Gastroesophageal sphincter (tissue), 4 donors: ENCODE measurements around the gene ITGB5. TPM values are rescaled to one million over a fixed set of nuclear protein-coding genes. Genes with fewer than 3 reads are reported as not detected.

Experiments
- ATAC-seq: fragments of 150-250 bp; one replicate; pipeline ENCODE4 v1.9.1; 2016; ENCODE audit warnings: mild to moderate bottlenecking, moderate library complexity
- H3K27ac ChIP-seq, 4 donors: fragments of 200-600 bp; sonication (generic) in 3 of 4; 1 replicate in 3 of 4; 2 replicates in 1 of 4; pipeline ENCODE4 v1.5.1; 2016 to 2019
- H3K27me3 ChIP-seq: fragments of 200-600 bp; sonication (generic); one replicate; pipeline ENCODE4 v1.5.1; 2019
- H3K36me3 ChIP-seq, 2 donors: fragments of 200-600 bp; sonication (generic); one replicate each; pipeline ENCODE4 v1.5.1; 2019; ENCODE audit warnings: control low read depth in 1 of 2
- H3K4me1 ChIP-seq, 3 donors: fragments of 200-600 bp; sonication (generic); 1 replicate in 2 of 3; 2 replicates in 1 of 3; pipeline ENCODE4 v1.5.1; 2016 to 2019; ENCODE audit warnings: control low read depth in 2 of 3
- H3K4me3 ChIP-seq, 2 donors: fragments of 200-600 bp; sonication (generic); one replicate each; pipeline ENCODE4 v1.5.1; 2019; ENCODE audit warnings: mild to moderate bottlenecking in 1 of 2, moderate library complexity in 1 of 2
- H3K9me3 ChIP-seq, 3 donors: fragments of 200-600 bp; sonication (generic); one replicate each; pipeline ENCODE4 v1.5.1; 2017 to 2019; ENCODE audit warnings: control low read depth in 2 of 3
- EP300 ChIP-seq: sonication (generic); formaldehyde crosslinking; IDR thresholded peaks from one replicate; pipeline ENCODE4 v1.6.1; 2017; ENCODE audit warnings: antibody characterized with exemption, mild to moderate bottlenecking
- POLR2A ChIP-seq, 2 donors: fragments of 450-650 bp; IDR thresholded peaks; one replicate each; pipeline ENCODE4 v1.6.1; 2017; ENCODE audit warnings: antibody characterized with exemption in 2 of 2, mild to moderate bottlenecking in 2 of 2, moderate library complexity in 1 of 2
- POLR2AphosphoS5 ChIP-seq: sonication (generic); formaldehyde crosslinking; IDR thresholded peaks from one replicate; pipeline ENCODE4 v1.6.1; 2017; ENCODE audit warnings: antibody characterized with exemption
- WGBS, 2 donors: methylation state at CpG; one replicate each; pipeline ENCODE4 v1.1.5; 2018; ENCODE audit warnings: low coverage in 1 of 2; 5-methylcytosine and 5-hydroxymethylcytosine counted together
- total RNA-seq, 4 donors: library from RNA; depleted of rRNA; stranded (reverse); fragments of >200 nt; gene quantifications; one replicate each; pipeline ENCODE4 v1.1.0, GENCODE V29; 2016
- TF ChIP-seq, protein P1 (sequence below), 4 experiments: fragments of 200-600 bp in 2 of 4; fragments of 450-650 bp in 2 of 4; sonication (generic) in 1 of 4; IDR thresholded peaks; one replicate each; pipeline ENCODE4 v1.5.1; 2017 to 2019; ENCODE audit warnings: antibody characterized with exemption in 4 of 4, mild to moderate bottlenecking in 2 of 4, moderate library complexity in 2 of 4

The ITGB5 gene
- total RNA-seq, 4 donors from 2014 or later, result 125 to 312 (median 151) TPM

DNA sequence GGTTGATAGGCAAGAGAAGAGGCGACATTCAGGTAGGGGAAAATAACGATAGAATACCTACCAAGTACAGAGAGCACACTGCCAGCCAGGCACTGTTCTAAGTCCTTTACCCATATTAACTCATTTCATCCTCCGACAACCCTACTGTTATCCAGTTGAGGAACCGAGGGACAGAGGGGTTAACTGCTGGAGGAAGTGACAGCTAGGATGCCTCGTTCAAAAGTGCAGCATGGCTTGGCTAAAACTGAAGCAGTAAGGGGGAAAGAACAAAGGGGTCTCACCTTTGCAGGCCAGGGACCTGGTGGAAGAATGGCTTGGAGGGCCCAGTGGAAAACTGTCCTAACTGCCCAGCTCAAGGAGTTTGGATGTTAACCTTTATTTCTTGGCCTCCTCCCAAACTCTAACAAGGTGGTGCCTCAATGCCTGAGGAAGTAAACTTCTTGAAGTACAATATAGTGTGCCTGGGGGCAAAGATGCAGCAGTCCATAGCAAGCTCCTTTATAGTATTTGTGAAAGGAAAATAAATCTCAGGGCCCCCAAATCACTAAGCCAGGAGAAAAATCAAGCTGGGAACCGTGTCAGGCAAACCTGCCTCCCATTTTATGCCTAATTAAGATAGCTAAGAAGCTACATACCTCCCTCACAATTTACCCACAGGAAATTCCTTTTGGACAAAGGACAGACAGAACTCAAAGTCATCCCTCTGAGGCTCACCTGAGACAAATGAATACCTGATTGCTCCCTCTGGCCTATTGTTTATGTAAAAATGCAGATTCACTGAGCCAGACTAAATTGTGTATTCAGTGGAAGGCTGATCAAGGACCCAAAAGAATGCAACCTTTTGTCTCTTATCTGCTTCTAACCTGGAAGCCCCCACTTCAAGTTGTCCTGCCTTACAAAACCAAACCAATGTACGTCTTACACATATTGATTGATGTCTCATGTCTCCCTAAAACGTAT, 1.6 kb upstream of the ITGB5 start:
- Histone ChIP-seq H3K27me3 (no peaks in the 10 kb centered on the region), H3K36me3 (peaks cover 0 to 5% of the 10 kb centered on the region in 2 donors), H3K4me1 (peaks cover 0 to 53% (median 8%) of the 10 kb centered on the region in 3 donors), H3K9me3 (no peaks in the 10 kb centered on the region), H3K27ac (peak overlapping the region in 3 of 4 donors; percentile 7 to 98 (median 89)), H3K4me3 (no peak overlapping the region)
- no peak for ATAC-seq
- TF ChIP-seq POLR2AphosphoS5 (no peak), POLR2A (IDR thresholded peaks at IDR 0.05) (no peak), EP300 (no peak)
- TF ChIP-seq, protein P1, sequence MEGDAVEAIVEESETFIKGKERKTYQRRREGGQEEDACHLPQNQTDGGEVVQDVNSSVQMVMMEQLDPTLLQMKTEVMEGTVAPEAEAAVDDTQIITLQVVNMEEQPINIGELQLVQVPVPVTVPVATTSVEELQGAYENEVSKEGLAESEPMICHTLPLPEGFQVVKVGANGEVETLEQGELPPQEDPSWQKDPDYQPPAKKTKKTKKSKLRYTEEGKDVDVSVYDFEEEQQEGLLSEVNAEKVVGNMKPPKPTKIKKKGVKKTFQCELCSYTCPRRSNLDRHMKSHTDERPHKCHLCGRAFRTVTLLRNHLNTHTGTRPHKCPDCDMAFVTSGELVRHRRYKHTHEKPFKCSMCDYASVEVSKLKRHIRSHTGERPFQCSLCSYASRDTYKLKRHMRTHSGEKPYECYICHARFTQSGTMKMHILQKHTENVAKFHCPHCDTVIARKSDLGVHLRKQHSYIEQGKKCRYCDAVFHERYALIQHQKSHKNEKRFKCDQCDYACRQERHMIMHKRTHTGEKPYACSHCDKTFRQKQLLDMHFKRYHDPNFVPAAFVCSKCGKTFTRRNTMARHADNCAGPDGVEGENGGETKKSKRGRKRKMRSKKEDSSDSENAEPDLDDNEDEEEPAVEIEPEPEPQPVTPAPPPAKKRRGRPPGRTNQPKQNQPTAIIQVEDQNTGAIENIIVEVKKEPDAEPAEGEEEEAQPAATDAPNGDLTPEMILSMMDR (IDR thresholded peaks at IDR 0.05), result no peak
- WGBS, 2 donors, result 65 to 66% methylated on average over 5 to 8 of the region's 8 CpGs

DNA sequence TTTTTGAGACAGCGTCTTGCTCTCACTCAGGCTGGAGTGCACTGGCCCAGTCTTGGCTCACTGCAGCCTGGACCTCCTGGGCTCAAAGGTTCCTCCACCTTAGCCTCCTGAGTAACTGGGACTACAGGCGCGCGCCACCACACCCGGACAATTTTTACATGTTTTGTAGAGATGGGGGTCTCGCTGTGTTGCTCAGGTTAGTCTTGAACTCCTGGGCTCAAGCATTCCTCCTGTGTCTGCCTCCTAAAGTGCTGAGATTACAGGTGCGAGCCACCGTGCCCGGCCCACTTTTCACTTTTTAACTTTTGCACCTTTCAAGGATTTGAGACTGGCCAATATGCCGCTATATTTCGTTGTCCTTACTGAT, 750 bp upstream of the ITGB5 start:
- Histone ChIP-seq H3K4me3 (peak overlapping the region in 1 of 2 donors; percentile 78), H3K27me3 (no peaks in the 10 kb centered on the region), H3K36me3 (peaks cover 0 to 8% of the 10 kb centered on the region in 2 donors), H3K9me3 (no peaks in the 10 kb centered on the region), H3K4me1 (peaks cover 0 to 53% (median 8%) of the 10 kb centered on the region in 3 donors), H3K27ac (peak overlapping the region in 3 of 4 donors; percentile 89 to 98 (median 93))
- ATAC-seq, result no peak
- TF ChIP-seq EP300 (no peak), POLR2AphosphoS5 (no peak), POLR2A (IDR thresholded peaks at IDR 0.05) (no peak)
- TF ChIP-seq, protein P1 (IDR thresholded peaks at IDR 0.05), result no peak
- WGBS, 2 donors, result 57 to 92% methylated on average over 3 to 10 of the region's 11 CpGs

DNA sequence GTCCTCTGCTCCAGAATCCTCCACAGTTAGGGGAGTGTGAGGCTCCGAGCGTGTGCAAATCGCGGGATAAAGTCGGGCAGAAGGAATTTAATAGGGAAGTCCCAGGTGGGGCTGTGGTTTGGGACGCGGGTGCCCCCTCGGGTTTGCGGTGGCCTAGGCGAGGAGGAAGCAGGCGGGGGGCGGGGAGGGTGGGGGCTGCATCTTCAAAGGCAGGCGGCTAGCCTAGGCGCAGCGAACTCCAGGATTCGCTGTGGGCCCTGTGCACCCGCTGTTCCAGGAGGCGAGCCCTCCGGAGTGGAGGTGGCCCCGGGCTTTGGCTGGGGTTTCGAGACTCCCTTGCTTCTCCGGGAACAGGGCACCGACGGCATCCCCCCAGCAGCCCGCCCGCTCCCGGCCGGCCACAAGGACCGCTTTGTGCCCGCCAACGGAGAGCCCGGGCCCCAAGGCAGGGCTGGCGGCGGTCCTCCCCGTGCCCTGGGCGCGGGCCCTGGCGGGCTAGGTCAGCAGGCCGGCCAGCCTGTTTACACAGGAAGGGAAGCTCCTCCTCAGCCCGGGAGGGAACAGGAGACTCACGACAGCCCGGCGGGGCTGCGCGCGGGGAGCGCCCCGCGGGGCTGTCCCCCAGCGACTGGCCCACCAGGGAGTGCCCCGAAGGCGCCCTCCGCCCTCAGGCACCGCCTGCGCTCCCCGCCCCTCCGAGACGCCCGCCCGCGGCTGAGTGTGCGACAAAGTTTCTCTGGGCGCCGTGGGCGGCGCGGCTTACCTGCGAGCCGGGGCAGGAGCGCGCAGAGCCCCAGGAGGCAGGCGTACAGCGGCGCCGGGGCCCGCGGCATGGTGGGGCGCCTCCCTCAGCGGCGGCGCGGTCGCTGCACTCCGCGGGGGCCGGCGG, 753 bp downstream of the ITGB5 start:
- Histone ChIP-seq H3K4me3 (peak overlapping the region; percentile 78 to 93), H3K4me1 (peaks cover 0 to 60% (median 8%) of the 10 kb centered on the region in 3 donors), H3K36me3 (peaks cover 0 to 8% of the 10 kb centered on the region in 2 donors), H3K27me3 (no peaks in the 10 kb centered on the region), H3K9me3 (no peaks in the 10 kb centered on the region), H3K27ac (peak overlapping the region; percentile 89 to 98 (median 93))
- peak; percentile 51 to 65 for TF ChIP-seq POLR2A (IDR thresholded peaks at IDR 0.05)
- TF ChIP-seq, protein P1 (IDR thresholded peaks at IDR 0.05), result no peak
- ATAC-seq, result peak; percentile 44
- WGBS, 2 donors, result 0 to 20% methylated on average over 1 to 3 of the region's 87 CpGs

DNA sequence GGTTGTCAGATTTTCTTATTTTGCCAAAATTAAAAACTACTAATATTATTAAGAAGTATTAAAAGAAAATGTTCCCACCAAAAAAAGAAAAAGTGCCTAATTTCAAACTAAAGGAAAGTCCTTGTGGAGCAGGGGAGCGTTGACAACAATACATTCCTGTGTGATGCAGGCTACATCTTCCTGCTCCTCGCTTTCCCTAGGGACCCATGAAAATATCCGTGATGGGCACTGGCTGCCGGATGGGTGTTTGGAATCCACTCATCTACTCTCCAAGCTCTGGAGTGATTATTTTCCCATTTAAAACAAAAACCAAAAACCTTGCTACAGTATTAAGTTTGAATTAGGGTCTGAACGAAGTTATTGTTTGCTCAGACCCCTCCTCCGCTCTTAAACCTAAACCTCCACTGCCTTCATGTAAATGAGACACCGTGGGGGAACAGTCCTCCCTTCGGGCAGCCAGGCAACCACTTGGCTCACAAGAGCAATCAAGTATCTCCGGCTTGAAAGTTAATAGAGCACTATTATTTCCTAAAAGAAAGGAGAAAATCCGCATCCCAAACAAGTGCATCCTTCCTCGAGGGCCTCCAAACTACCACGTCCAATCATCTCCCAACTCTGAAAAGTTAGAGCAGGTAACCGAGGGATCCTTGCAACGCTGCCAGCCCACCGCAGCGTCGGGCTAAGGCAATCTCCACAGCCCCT, 1.5 kb downstream of the ITGB5 start:
- Histone ChIP-seq H3K4me1 (peaks cover 0 to 60% (median 8%) of the 10 kb centered on the region in 3 donors), H3K36me3 (peaks cover 0 to 8% of the 10 kb centered on the region in 2 donors), H3K9me3 (no peaks in the 10 kb centered on the region), H3K4me3 (peak overlapping the region; percentile 78 to 93), H3K27me3 (no peaks in the 10 kb centered on the region), H3K27ac (peak overlapping the region; percentile 89 to 98 (median 93))
- TF ChIP-seq, protein P1 (IDR thresholded peaks at IDR 0.05), result no peak
- no peak for TF ChIP-seq EP300
- no peak for TF ChIP-seq POLR2AphosphoS5
- no peak for TF ChIP-seq POLR2A (IDR thresholded peaks at IDR 0.05)
- 18 to 30% methylated on average over 10 to 16 of the region's 17 CpGs for WGBS, 2 donors
- ATAC-seq, result no peak
